ENCODE data around the gene C16orf96.

C16orf96 gene

GRCh38 chr16:4625560-4626159, 69.5 kb downstream of the C16orf96 start:
- Mint-ChIP-seq H3K4me1 (peaks cover 23% of the 10 kb centered on the region), H3K36me3 (ENCODE audit: low read depth) (peaks cover 11% of the 10 kb centered on the region), H3K27ac (peak overlapping the region; percentile 92 to 98 (median 95)), H3K9me3 (peaks cover 5% of the 10 kb centered on the region), H3K27me3 (ENCODE audit: low read depth) (peaks cover 3% of the 10 kb centered on the region), H3K4me3 (peak overlapping the region; percentile 99 to 100 (median 100))
- no peak for TF ChIP-seq CTCF (IDR thresholded peaks at IDR 0.05; ENCODE audit: unreplicated experiment in 3 of 3)

GRCh38 chr16:4626396-4626795, 70.3 kb downstream of the C16orf96 start:
- no peak for TF ChIP-seq CTCF (IDR thresholded peaks at IDR 0.05; ENCODE audit: unreplicated experiment in 3 of 3)
- H3K27me3 Mint-ChIP-seq (ENCODE audit: low read depth), result peaks cover 3% of the 10 kb centered on the region
- H3K27ac Mint-ChIP-seq, result peak overlapping the region; percentile 52 to 95 (median 63)
- H3K4me1 Mint-ChIP-seq, result peaks cover 22% of the 10 kb centered on the region
- peaks cover 17% of the 10 kb centered on the region for H3K36me3 Mint-ChIP-seq (ENCODE audit: low read depth)
- peak overlapping the region; percentile 99 to 100 (median 100) for H3K4me3 Mint-ChIP-seq
- H3K9me3 Mint-ChIP-seq, result peaks cover 11% of the 10 kb centered on the region

GRCh38 chr16:4628283-4628682, 72.1 kb downstream of the C16orf96 start:
- H3K36me3 Mint-ChIP-seq (ENCODE audit: low read depth), result peaks cover 20% of the 10 kb centered on the region
- peaks cover 11% of the 10 kb centered on the region for H3K9me3 Mint-ChIP-seq
- peaks cover 2% of the 10 kb centered on the region for H3K27me3 Mint-ChIP-seq (ENCODE audit: low read depth)
- no peak for TF ChIP-seq CTCF (IDR thresholded peaks at IDR 0.05; ENCODE audit: unreplicated experiment in 3 of 3)
- peaks cover 20% of the 10 kb centered on the region for H3K4me1 Mint-ChIP-seq
- no peak overlapping the region for H3K27ac Mint-ChIP-seq
- H3K4me3 Mint-ChIP-seq, result peak overlapping the region in 1 of 3 experiments; percentile 20

GRCh38 chr16:4631444-4631843, 75.3 kb downstream of the C16orf96 start:
- Mint-ChIP-seq H3K27me3 (ENCODE audit: low read depth) (no peaks in the 10 kb centered on the region), H3K9me3 (peaks cover 11% of the 10 kb centered on the region), H3K4me3 (no peak overlapping the region), H3K4me1 (peaks cover 8% of the 10 kb centered on the region), H3K27ac (no peak overlapping the region), H3K36me3 (ENCODE audit: low read depth) (peaks cover 29% of the 10 kb centered on the region)
- TF ChIP-seq CTCF (IDR thresholded peaks at IDR 0.05; ENCODE audit: unreplicated experiment in 3 of 3), result no peak

GRCh38 chr16:4633910-4634635, 77.9 kb downstream of the C16orf96 start:
- no peak for TF ChIP-seq CTCF (IDR thresholded peaks at IDR 0.05; ENCODE audit: unreplicated experiment in 3 of 3)
- H3K4me1 Mint-ChIP-seq, result no peaks in the 10 kb centered on the region
- H3K36me3 Mint-ChIP-seq (ENCODE audit: low read depth), result peaks cover 23% of the 10 kb centered on the region
- H3K27me3 Mint-ChIP-seq (ENCODE audit: low read depth), result no peaks in the 10 kb centered on the region
- H3K4me3 Mint-ChIP-seq, result no peak overlapping the region
- H3K27ac Mint-ChIP-seq, result no peak overlapping the region
- peaks cover 9% of the 10 kb centered on the region for H3K9me3 Mint-ChIP-seq

All from nephron (organoid).